Measurements from ENCODE around the gene CASQ2.

- TF ChIP-seq MAX (IDR thresholded peaks at IDR 0.05; ENCODE audit: insufficient read depth, insufficient read length) (no peak), POLR2A (IDR thresholded peaks at IDR 0.05; ENCODE audit: low read depth, low read length) (no peak), CTCF (IDR thresholded peaks at IDR 0.05; ENCODE audit: extremely low read depth in 1 of 2, insufficient read depth in 1 of 2, low read depth in 1 of 2, low read length in 2 of 2) (no peak), JUN (IDR thresholded peaks at IDR 0.05; ENCODE audit: borderline replicate concordance, insufficient read depth, insufficient read length, low read depth) (no peak), EZH2 (IDR thresholded peaks at IDR 0.05; ENCODE audit: borderline replicate concordance, low read depth, low read length, severe bottlenecking) (no peak)
Measured at GRCh38 chr1:115781851-115782250, 13.3 kb upstream of the CASQ2 start.

All from endothelial cell of umbilical vein (primary cell).